ENCODE measurements around the gene KIF7.
"Not testable (repeated sequence)": the region's sequence is repeated elsewhere in the genome, so short reads cannot be mapped to it uniquely, and the experiment has no call there.

Gene KIF7

GRCh38 chr15:89580747-89581146, 74.5 kb downstream of the KIF7 start:
- peaks cover 15% of the 10 kb centered on the region for H3K79me1 ChIP-seq (replicated peaks; ENCODE audit: low read length, poor library complexity, severe bottlenecking)
- H2BK120ac ChIP-seq (ENCODE audit: low read depth, low read length), result not testable (repeated sequence)

GRCh38 chr15:89578146-89578545, 77.1 kb downstream of the KIF7 start:
- Histone ChIP-seq H2AK5ac (ENCODE audit: low read length, severe bottlenecking) (no peak overlapping the region), H3K79me1 (replicated peaks; ENCODE audit: low read length, poor library complexity, severe bottlenecking) (peaks cover 17% of the 10 kb centered on the region), H2BK15ac (ENCODE audit: low read depth, poor library complexity, severe bottlenecking) (no peak overlapping the region), H4K8ac (ENCODE audit: low read length) (no peak overlapping the region), H3K18ac (ENCODE audit: low read depth in 1 of 2, low read length in 2 of 2) (no peak overlapping the region), H3K4me3 (ENCODE audit: insufficient read depth in 1 of 2, low read depth in 1 of 2, low read length in 2 of 2) (peak overlapping the region in 1 of 2 experiments; percentile 45), H3K14ac (ENCODE audit: low read length in 2 of 2) (no peak overlapping the region), H3K4me2 (ENCODE audit: low read length, poor library complexity, severe bottlenecking) (no peak overlapping the region), H4K91ac (ENCODE audit: low read length) (no peak overlapping the region), H2BK5ac (ENCODE audit: low read depth, low read length, poor library complexity, severe bottlenecking) (no peak overlapping the region), H3K23ac (ENCODE audit: low read length in 2 of 2) (no peak overlapping the region), H3K27me3 (ENCODE audit: control insufficient read depth in 1 of 2, insufficient read depth in 1 of 2, low read length in 2 of 2) (no peaks in the 10 kb centered on the region), H3K9me3 (ENCODE audit: control insufficient read depth, low read length) (no peaks in the 10 kb centered on the region), H3K9ac (ENCODE audit: low read length) (peak overlapping the region; percentile 41), H2BK12ac (ENCODE audit: low read length in 2 of 2) (no peak overlapping the region), H3K4me1 (ENCODE audit: control insufficient read depth, insufficient read depth, low read depth, low read length) (peaks cover 7% of the 10 kb centered on the region), H3K36me3 (ENCODE audit: control insufficient read depth in 1 of 2, insufficient read depth in 2 of 2, low read depth in 1 of 2, low read length in 2 of 2) (peaks cover 0 to 4% of the 10 kb centered on the region in 2 experiments), H3K4ac (ENCODE audit: low read depth in 1 of 2, low read length in 2 of 2) (no peak overlapping the region), H3K27ac (ENCODE audit: low read length, poor library complexity, severe bottlenecking) (no peak overlapping the region), H2BK120ac (ENCODE audit: low read depth, low read length) (no peak overlapping the region), H2AFZ (ENCODE audit: low read depth, low read length) (no peak overlapping the region)
- no peak for DNase-seq
- 62% methylated on average over 2 of the region's 2 CpGs for WGBS

More at GRCh38 chr15:89580747-89581146, 74.5 kb downstream of the KIF7 start:
- H2AK5ac ChIP-seq (ENCODE audit: low read length, severe bottlenecking); H4K8ac ChIP-seq (ENCODE audit: low read length); H4K91ac ChIP-seq (ENCODE audit: low read length); H3K18ac ChIP-seq (ENCODE audit: low read depth in 1 of 2, low read length in 2 of 2); DNase-seq; H3K4me3 ChIP-seq (ENCODE audit: insufficient read depth in 1 of 2, low read depth in 1 of 2, low read length in 2 of 2); H3K4me2 ChIP-seq (ENCODE audit: low read length, poor library complexity, severe bottlenecking); H3K9ac ChIP-seq (ENCODE audit: low read length); H3K27ac ChIP-seq (ENCODE audit: low read length, poor library complexity, severe bottlenecking); H3K23ac ChIP-seq (ENCODE audit: low read length in 2 of 2); H2BK5ac ChIP-seq (ENCODE audit: low read depth, low read length, poor library complexity, severe bottlenecking); H3K27me3 ChIP-seq (ENCODE audit: control insufficient read depth in 1 of 2, insufficient read depth in 1 of 2, low read length in 2 of 2); H2AFZ ChIP-seq (ENCODE audit: low read depth, low read length); H2BK15ac ChIP-seq (ENCODE audit: low read depth, poor library complexity, severe bottlenecking); H2BK12ac ChIP-seq (ENCODE audit: low read length in 2 of 2); H3K4ac ChIP-seq (ENCODE audit: low read depth in 1 of 2, low read length in 2 of 2); H3K9me3 ChIP-seq (ENCODE audit: control insufficient read depth, low read length); H3K4me1 ChIP-seq (ENCODE audit: control insufficient read depth, insufficient read depth, low read depth, low read length); H3K14ac ChIP-seq (ENCODE audit: low read length in 2 of 2): not testable (repeated sequence)
- 100% methylated on average over 2 of the region's 2 CpGs for WGBS
- peaks cover 0 to 11% of the 10 kb centered on the region in 2 experiments for H3K36me3 ChIP-seq (ENCODE audit: control insufficient read depth in 1 of 2, insufficient read depth in 2 of 2, low read depth in 1 of 2, low read length in 2 of 2)
